ENCODE results near the gene LHPP. TPM values are rescaled to one million over a fixed set of nuclear protein-coding genes. Genes with fewer than 3 reads are reported as not detected.

LHPP gene
- total and polyA plus RNA-seq, 11 donors = 5.6 to 23.5 (median 13.2) TPM

- H3K4me1 ChIP-seq = no peaks in the 10 kb centered on the region
- H3K4me3 ChIP-seq = no peak overlapping the region
- DNase-seq (peak in 1 of 5 donors; percentile 14), ATAC-seq (no peak)
- no peaks in the 10 kb centered on the region for H3K36me3 ChIP-seq
- intact Hi-C loops (cut with DNase I) = no loop called here
- peaks cover 0 to 2% (median 0%) of the 10 kb centered on the region in 12 donors for H3K9me3 ChIP-seq
- no peak for TF ChIP-seq CTCF (IDR thresholded peaks at IDR 0.05)
- TF ChIP-seq POLR2A (IDR thresholded peaks at IDR 0.05) = no peak
- WGBS, 4 donors = 80 to 89% (median 84%) methylated on average over 21 of the region's 21 CpGs
- H3K27me3 ChIP-seq = no peaks in the 10 kb centered on the region
- no peak overlapping the region for H3K27ac ChIP-seq
These were observed 135.6 kb downstream of the LHPP start for GRCh38 chr10:124596962-124597845.

- H3K36me3 ChIP-seq = no peaks in the 10 kb centered on the region
- WGBS, 4 donors = 87 to 95% (median 91%) methylated on average over 9 to 10 of the region's 10 CpGs
- ATAC-seq = no peak
- intact Hi-C loops (cut with DNase I) = no loop called here
- H3K27ac ChIP-seq = no peak overlapping the region
- H3K27me3 ChIP-seq = no peaks in the 10 kb centered on the region
- no peaks in the 10 kb centered on the region for H3K4me1 ChIP-seq
- peaks cover 0 to 2% (median 0%) of the 10 kb centered on the region in 12 donors for H3K9me3 ChIP-seq
- H3K4me3 ChIP-seq = no peak overlapping the region
- TF ChIP-seq CTCF (IDR thresholded peaks at IDR 0.05) (no peak), POLR2A (IDR thresholded peaks at IDR 0.05) (no peak)
- peak in 2 of 5 donors; percentile 12 to 46 for DNase-seq
These were observed 136.2 kb downstream of the LHPP start for GRCh38 chr10:124597846-124598165.

GRCh38 chr10:124598196-124598595 is 136.6 kb downstream of the LHPP start:
- TF ChIP-seq CTCF (IDR thresholded peaks at IDR 0.05) (no peak), POLR2A (IDR thresholded peaks at IDR 0.05) (no peak)
- no peaks in the 10 kb centered on the region for H3K36me3 ChIP-seq
- no peaks in the 10 kb centered on the region for H3K27me3 ChIP-seq
- H3K27ac ChIP-seq = no peak overlapping the region
- peaks cover 0 to 2% (median 0%) of the 10 kb centered on the region in 12 donors for H3K9me3 ChIP-seq
- intact Hi-C loops (cut with DNase I) = no loop called here
- 90 to 100% (median 97%) methylated on average over 2 to 6 of the region's 6 CpGs for whole genome bisulfite sequencing, 4 donors
- no peak for ATAC-seq
- no peaks in the 10 kb centered on the region for H3K4me1 ChIP-seq
- no peak overlapping the region for H3K4me3 ChIP-seq
- peak in 2 of 5 donors; percentile 25 to 42 for DNase-seq

- no peak for TF ChIP-seq POLR2A (IDR thresholded peaks at IDR 0.05)
- no peak for TF ChIP-seq CTCF (IDR thresholded peaks at IDR 0.05)
These were observed 137.4 kb downstream of the LHPP start for GRCh38 chr10:124598773-124599587.

More at GRCh38 chr10:124598773-124599587, 137.4 kb downstream of the LHPP start:
- H3K9me3 ChIP-seq = peaks cover 0 to 2% (median 0%) of the 10 kb centered on the region in 12 donors
- H3K27ac ChIP-seq = no peak overlapping the region
- H3K4me3 ChIP-seq = no peak overlapping the region
- H3K4me1 ChIP-seq = no peaks in the 10 kb centered on the region
- ATAC-seq (no peak), DNase-seq (peak in 2 of 5 donors; percentile 6 to 29)
- no peaks in the 10 kb centered on the region for H3K36me3 ChIP-seq
- H3K27me3 ChIP-seq = no peaks in the 10 kb centered on the region
- WGBS, 4 donors = 95 to 98% (median 97%) methylated on average over 13 of the region's 13 CpGs
- intact Hi-C loops (cut with DNase I) = no loop called here

Data from heart left ventricle (tissue), 16 donors.